HCT116 (cell line): ENCODE measurements around the gene OSTM1. TPM values are rescaled to one million over a fixed set of nuclear protein-coding genes. Genes with fewer than 3 reads are reported as not detected.

Experiments
- ATAC-seq: fragments of 200-7000 bp; cut with Tn5 transposase; 2 replicates; pipeline ENCODE4 v1.9.1; 2020; ENCODE audit warnings: mild to moderate bottlenecking, moderate library complexity
- BruUV-seq: library from RNA; stranded (reverse); fragments of 400-500 nt; replicated peaks from 2 replicates; lab custom pipeline; 2021; lab: Mats Ljungman, UMichigan
- CTCF ChIA-PET: fragments of 300-600 bp; sonication (Branson Sonifier 250); formaldehyde crosslinking; loops from one replicate; lab custom pipeline; 2021; ENCODE audit warnings: antibody characterized with exemption; lab: Charles Lee
- POLR2A ChIA-PET: fragments of 300-600, 350-600 bp; sonication (Branson Sonifier 250); formaldehyde crosslinking; loops from one replicate; lab custom pipeline; 2021; ENCODE audit warnings: antibody characterized with exemption; lab: Charles Lee
- RAD21 ChIA-PET, 2 experiments: fragments of 300-600 bp; sonication (Branson Sonifier 250); formaldehyde crosslinking; loops; one replicate each; lab custom pipeline; 2023; ENCODE audit warnings: low total read pairs in 2 of 2; ENCODE audit not compliant: uncharacterized antibody in 2 of 2, unreplicated experiment in 2 of 2, low non-redundant PET in 1 of 2; lab: Charles Lee
- DNase-seq: peaks from one replicate; pipeline ENCODE4 v3.0.0-alpha.2; 2010; ENCODE audit warnings: low read depth, low spot score
- H2AFZ ChIP-seq: fragments of 200-600 bp; shearing (Covaris generic), sonication (generic); 2 replicates; pipeline ENCODE4 v1.6.1; 2017; ENCODE audit warnings: low read depth, mixed run types, mixed read lengths, antibody characterized with exemption, low read length; ENCODE audit not compliant: poor library complexity, severe bottlenecking
- H3K27ac ChIP-seq: 2 replicates; pipeline ENCODE4 v1.5.1; 2012; ENCODE audit warnings: low read depth, low read length
- H3K27me3 ChIP-seq: fragments of 200-600 bp; sonication (generic); 2 replicates; pipeline ENCODE4 v1.6.1; 2016; ENCODE audit warnings: mixed run types, low read length, mixed read lengths; ENCODE audit not compliant: insufficient read depth
- H3K36me3 ChIP-seq, 2 experiments: fragments of 200-500 bp in 1 of 2; fragments of 200-600 bp in 1 of 2; sonication (Bioruptor generic) in 1 of 2; sonication (generic) in 1 of 2; 2 replicates each; pipeline versions ENCODE4 v1.5.1 to v1.6.1; 2014 to 2016; ENCODE audit warnings: low read length in 2 of 2, inconsistent platforms in 1 of 2, mixed read lengths in 1 of 2, mixed run types in 1 of 2; ENCODE audit not compliant: insufficient read depth in 2 of 2, control insufficient read depth in 1 of 2
- H3K4me1 ChIP-seq, 2 experiments: fragments of 200-600 bp in 1 of 2; sonication (generic) in 1 of 2; 2 replicates each; pipeline versions ENCODE4 v1.5.1 to v1.6.1; 2012 to 2017; ENCODE audit warnings: low read length in 2 of 2, inconsistent platforms in 1 of 2, mild to moderate bottlenecking in 1 of 2, mixed read lengths in 1 of 2, mixed run types in 1 of 2, moderate library complexity in 1 of 2; ENCODE audit not compliant: insufficient read depth in 2 of 2, control insufficient read depth in 1 of 2
- H3K4me2 ChIP-seq: fragments of 200-600 bp; sonication (generic); 2 replicates; pipeline ENCODE4 v1.6.1; 2017; ENCODE audit warnings: mixed run types, low read length, mixed read lengths
- H3K4me3 ChIP-seq, 2 experiments: fragments of 200-600 bp in 1 of 2; sonication (generic) in 1 of 2; replicated peaks in 1 of 2; 2 replicates each; pipeline ENCODE4 v1.5.1; 2011 to 2016; ENCODE audit warnings: low read length in 2 of 2, control low read depth in 1 of 2, low read depth in 1 of 2, mild to moderate bottlenecking in 1 of 2, mixed read lengths in 1 of 2, mixed run types in 1 of 2
- H3K79me2 ChIP-seq: fragments of 200-600 bp; sonication (generic); 2 replicates; pipeline ENCODE4 v1.6.1; 2017; ENCODE audit warnings: mild to moderate bottlenecking, mixed run types, low read length, moderate library complexity, mixed read lengths; ENCODE audit not compliant: insufficient read depth
- H3K9ac ChIP-seq: fragments of 200-600 bp; sonication (generic); 2 replicates; pipeline ENCODE4 v1.6.1; 2016; ENCODE audit warnings: low read length, mixed read lengths
- H3K9me2 ChIP-seq: fragments of 200-600 bp; sonication (generic), shearing (Covaris generic); 2 replicates; pipeline ENCODE4 v1.6.1; 2017; ENCODE audit warnings: mixed run types, mild to moderate bottlenecking, moderate library complexity; ENCODE audit not compliant: insufficient read depth
- H3K9me3 ChIP-seq, 2 experiments: fragments of 200-500 bp in 1 of 2; fragments of 200-600 bp in 1 of 2; sonication (Bioruptor generic) in 1 of 2; sonication (generic) in 1 of 2; 2 replicates each; pipeline ENCODE4 v1.6.1; 2014 to 2017; ENCODE audit warnings: low read length in 2 of 2, mixed read lengths in 2 of 2, inconsistent platforms in 1 of 2, low read depth in 1 of 2, mild to moderate bottlenecking in 1 of 2, mixed run types in 1 of 2, moderate library complexity in 1 of 2; ENCODE audit not compliant: control insufficient read depth in 1 of 2, insufficient read depth in 1 of 2
- H4K20me1 ChIP-seq: fragments of 200-600 bp; sonication (generic), shearing (Covaris generic); 2 replicates; pipeline ENCODE4 v1.6.1; 2017; ENCODE audit warnings: mixed run types, mild to moderate bottlenecking, moderate library complexity; ENCODE audit not compliant: insufficient read depth
- CBX3 ChIP-seq: IDR thresholded peaks from 2 replicates; pipeline ENCODE4 v1.6.1; 2012; ENCODE audit warnings: low read depth
- CEBPB ChIP-seq: IDR thresholded peaks from 2 replicates; pipeline ENCODE4 v1.6.1; 2012; ENCODE audit warnings: low read depth
- EZH2phosphoT487 ChIP-seq: fragments of 200-600 bp; IDR thresholded peaks from 2 replicates; pipeline ENCODE4 v1.6.1; 2018; ENCODE audit warnings: antibody characterized with exemption, borderline replicate concordance
- JUND ChIP-seq: IDR thresholded peaks from 2 replicates; pipeline ENCODE4 v1.6.1; 2012
- MAX ChIP-seq: IDR thresholded peaks from 2 replicates; pipeline ENCODE4 v1.6.1; 2012
- RAD21 ChIP-seq: IDR thresholded peaks from 2 replicates; pipeline ENCODE4 v1.6.1; 2012; ENCODE audit warnings: low read depth, mild to moderate bottlenecking
- SIN3A ChIP-seq: IDR thresholded peaks from 2 replicates; pipeline ENCODE4 v1.6.1; 2012; ENCODE audit warnings: low read depth
- SP1 ChIP-seq: IDR thresholded peaks from 2 replicates; pipeline ENCODE4 v1.6.1; 2012; ENCODE audit warnings: low read depth
- TCF7L2 ChIP-seq: IDR thresholded peaks from 2 replicates; pipeline ENCODE4 v1.7.0; 2011; ENCODE audit warnings: borderline replicate concordance, inconsistent platforms; ENCODE audit not compliant: insufficient read depth, insufficient read length; ENCODE audit errors: extremely low read depth
- ZBTB33 ChIP-seq: IDR thresholded peaks from 2 replicates; pipeline ENCODE4 v1.6.1; 2011; ENCODE audit warnings: mild to moderate bottlenecking, low read length, moderate library complexity; ENCODE audit not compliant: insufficient replicate concordance; ENCODE audit errors: extremely low read depth
- intact Hi-C: fragments of 100-400 bp; cut with micrococcal nuclease; formaldehyde crosslinking; loops from 2 replicates; pipeline ENCODE4 v1.10.0; 2022
- total RNA-seq: library from RNA; stranded (reverse); gene quantifications from one replicate; pipeline ENCODE4 v1.2.1, GENCODE V29; 2021; ENCODE audit not compliant: unreplicated experiment

OSTM1 gene
- total RNA-seq, 1 experiment from 2014 or later = 11.2 TPM

DNA sequence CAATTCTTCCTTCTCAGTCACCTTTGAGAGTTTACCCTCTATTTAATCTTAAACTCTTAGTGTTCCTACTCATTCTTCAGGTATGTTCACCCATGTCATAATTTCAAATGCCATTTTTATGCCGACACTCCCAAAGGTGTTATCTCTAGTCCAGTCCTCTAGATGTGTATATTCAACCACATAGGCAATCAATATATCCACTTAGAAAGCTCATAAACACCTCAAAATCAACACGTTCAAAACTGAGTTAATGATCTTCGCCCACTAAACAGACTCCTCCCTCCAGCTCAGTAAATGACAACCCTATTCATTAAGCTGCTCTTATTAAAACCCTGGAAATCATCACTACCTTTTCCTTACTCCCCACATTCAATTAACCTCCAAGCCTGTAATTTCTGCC lies 6.4 kb downstream of the OSTM1 start:
- BruUV-seq = no TSS peak
- no peak overlapping the region for H3K27ac ChIP-seq
- H4K20me1 ChIP-seq = no peaks in the 10 kb centered on the region
- H2AFZ ChIP-seq = no peak overlapping the region
- CTCF ChIA-PET = no interaction called here
- no peaks in the 10 kb centered on the region for H3K9me3 ChIP-seq
- H3K79me2 ChIP-seq = no peaks in the 10 kb centered on the region
- H3K27me3 ChIP-seq = no peaks in the 10 kb centered on the region
- RAD21 ChIA-PET = no interaction called here
- 0 out of 4 replicates have a peak, but pooled peaks cover 0 to under 1% of the 10 kb centered on the region in 2 experiments for H3K4me1 ChIP-seq
- intact Hi-C loops = no loop called here
- H3K9me2 ChIP-seq = no peaks in the 10 kb centered on the region
- TF ChIP-seq EZH2phosphoT487 (no peak), TCF7L2 (no peak), SIN3A (no peak), RAD21 (no peak), ZBTB33 (no peak), CBX3 (no peak), MAX (no peak), CEBPB (no peak), JUND (no peak), SP1 (no peak)
- POLR2A ChIA-PET = interaction anchor here (0.8 kb wide), 1 partner anchor 191 kb away, joined by 3 read pairs; no protein-coding TSS in a partner anchor
- H3K4me3 ChIP-seq = no peak overlapping the region
- no peak overlapping the region for H3K4me2 ChIP-seq
- 0 out of 4 replicates have a peak, but pooled peaks cover 0 to 6% of the 10 kb centered on the region in 2 experiments for H3K36me3 ChIP-seq
- DNase-seq (no peak), ATAC-seq (no peak)
- H3K9ac ChIP-seq = no peak overlapping the region
